Measurements from ENCODE around the gene MED8. TPM values are rescaled to one million over a fixed set of nuclear protein-coding genes. Genes with fewer than 3 reads are reported as not detected.

Gene MED8
- total RNA-seq, 1 donor from 2014 or later = 54.5 TPM

DNA sequence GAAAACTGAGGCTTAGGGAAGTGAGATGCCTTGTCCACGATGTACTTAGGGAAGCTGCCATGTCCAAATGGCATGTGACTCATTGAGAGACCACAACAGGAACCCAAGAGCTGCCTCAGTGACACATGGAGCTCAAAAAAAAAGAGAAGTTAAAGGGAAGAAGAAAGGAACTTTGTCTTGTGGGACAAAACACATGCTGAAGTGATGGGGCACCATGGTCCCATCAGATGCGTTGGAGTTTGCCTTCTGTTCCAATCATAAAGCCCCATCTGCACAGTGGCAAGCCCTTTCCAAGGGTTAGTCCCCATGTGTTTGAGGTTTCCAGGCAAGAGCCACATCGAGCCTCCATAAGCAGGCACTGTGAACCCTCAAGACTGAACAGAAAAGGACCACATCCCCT is 8.0 kb downstream of the MED8 start:
- Histone ChIP-seq H3K27ac (ENCODE audit: low read depth, low read length) (no peak overlapping the region), H2AFZ (ENCODE audit: low read depth, low read length) (no peak overlapping the region), H4K20me1 (ENCODE audit: insufficient read depth, low read length) (peaks cover 11% of the 10 kb centered on the region), H3K36me3 (ENCODE audit: insufficient read depth, low read length) (peaks cover 50% of the 10 kb centered on the region), H3K79me2 (ENCODE audit: insufficient read depth, low read length) (peaks cover 4% of the 10 kb centered on the region), H3K4me3 (ENCODE audit: insufficient read depth, low read depth, low read length) (no peak overlapping the region), H3K27me3 (ENCODE audit: insufficient read depth, low read length) (no peaks in the 10 kb centered on the region), H3K9me3 (ENCODE audit: insufficient read depth, low read depth, low read length) (no peaks in the 10 kb centered on the region), H3K4me2 (ENCODE audit: low read length) (no peak overlapping the region), H3K9ac (ENCODE audit: low read length) (no peak overlapping the region), H3K4me1 (ENCODE audit: insufficient read depth, low read length) (no peaks in the 10 kb centered on the region)
- TF ChIP-seq, protein P1, sequence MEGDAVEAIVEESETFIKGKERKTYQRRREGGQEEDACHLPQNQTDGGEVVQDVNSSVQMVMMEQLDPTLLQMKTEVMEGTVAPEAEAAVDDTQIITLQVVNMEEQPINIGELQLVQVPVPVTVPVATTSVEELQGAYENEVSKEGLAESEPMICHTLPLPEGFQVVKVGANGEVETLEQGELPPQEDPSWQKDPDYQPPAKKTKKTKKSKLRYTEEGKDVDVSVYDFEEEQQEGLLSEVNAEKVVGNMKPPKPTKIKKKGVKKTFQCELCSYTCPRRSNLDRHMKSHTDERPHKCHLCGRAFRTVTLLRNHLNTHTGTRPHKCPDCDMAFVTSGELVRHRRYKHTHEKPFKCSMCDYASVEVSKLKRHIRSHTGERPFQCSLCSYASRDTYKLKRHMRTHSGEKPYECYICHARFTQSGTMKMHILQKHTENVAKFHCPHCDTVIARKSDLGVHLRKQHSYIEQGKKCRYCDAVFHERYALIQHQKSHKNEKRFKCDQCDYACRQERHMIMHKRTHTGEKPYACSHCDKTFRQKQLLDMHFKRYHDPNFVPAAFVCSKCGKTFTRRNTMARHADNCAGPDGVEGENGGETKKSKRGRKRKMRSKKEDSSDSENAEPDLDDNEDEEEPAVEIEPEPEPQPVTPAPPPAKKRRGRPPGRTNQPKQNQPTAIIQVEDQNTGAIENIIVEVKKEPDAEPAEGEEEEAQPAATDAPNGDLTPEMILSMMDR (IDR thresholded peaks at IDR 0.05; ENCODE audit: insufficient read depth, low read depth, low read length) = no peak
- no peak for TF ChIP-seq EZH2 (IDR thresholded peaks at IDR 0.05; ENCODE audit: insufficient read depth, low read length)
- no peaks in the 10 kb centered on the region for H3K27me3 Mint-ChIP-seq (ENCODE audit: low read depth, unreplicated experiment)
- no peak for DNase-seq (ENCODE audit: low read depth)
- no peak for FAIRE-seq
- H3K36me3 Mint-ChIP-seq (ENCODE audit: low read depth, unreplicated experiment) = peaks cover 25% of the 10 kb centered on the region
- H3K4me3 Mint-ChIP-seq (ENCODE audit: unreplicated experiment) = no peak overlapping the region
- H3K9me3 Mint-ChIP-seq (ENCODE audit: unreplicated experiment) = no peaks in the 10 kb centered on the region
- no peak overlapping the region for H3K27ac Mint-ChIP-seq (ENCODE audit: unreplicated experiment)
- peaks cover 6% of the 10 kb centered on the region for H3K4me1 Mint-ChIP-seq (ENCODE audit: low read depth, unreplicated experiment)

DNA sequence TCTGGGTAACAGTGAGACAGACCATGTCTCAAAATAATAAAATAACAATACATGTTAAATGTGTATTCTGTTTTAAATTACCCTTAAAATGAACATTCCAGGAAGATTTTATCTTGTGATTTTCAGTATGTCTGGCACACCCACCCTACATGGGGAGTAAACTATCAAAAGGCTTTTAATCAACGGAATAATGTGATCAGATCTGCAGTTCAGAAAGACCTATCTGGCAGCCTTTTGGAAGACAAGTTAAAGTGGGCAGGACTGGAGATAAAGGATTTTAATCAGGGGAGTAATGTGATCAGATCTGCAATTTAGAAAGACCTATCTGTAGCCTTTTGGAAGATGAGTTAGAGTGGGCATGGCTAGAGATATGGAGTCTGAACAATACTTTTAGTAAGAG is 10.1 kb downstream of the MED8 start:
- Histone ChIP-seq H3K27me3 (ENCODE audit: insufficient read depth, low read length) (no peaks in the 10 kb centered on the region), H2AFZ (ENCODE audit: low read depth, low read length) (no peak overlapping the region), H3K79me2 (ENCODE audit: insufficient read depth, low read length) (no peaks in the 10 kb centered on the region), H3K4me1 (ENCODE audit: insufficient read depth, low read length) (no peaks in the 10 kb centered on the region), H3K36me3 (ENCODE audit: insufficient read depth, low read length) (peaks cover 29% of the 10 kb centered on the region), H3K4me2 (ENCODE audit: low read length) (no peak overlapping the region), H3K27ac (ENCODE audit: low read depth, low read length) (no peak overlapping the region), H3K4me3 (ENCODE audit: insufficient read depth, low read depth, low read length) (no peak overlapping the region), H4K20me1 (ENCODE audit: insufficient read depth, low read length) (no peaks in the 10 kb centered on the region), H3K9me3 (ENCODE audit: insufficient read depth, low read depth, low read length) (no peaks in the 10 kb centered on the region), H3K9ac (ENCODE audit: low read length) (no peak overlapping the region)
- peaks cover 6% of the 10 kb centered on the region for H3K4me1 Mint-ChIP-seq (ENCODE audit: low read depth, unreplicated experiment)
- DNase-seq (ENCODE audit: low read depth) = no peak
- no peak for FAIRE-seq
- no peaks in the 10 kb centered on the region for H3K9me3 Mint-ChIP-seq (ENCODE audit: unreplicated experiment)
- TF ChIP-seq EZH2 (IDR thresholded peaks at IDR 0.05; ENCODE audit: insufficient read depth, low read length) = no peak
- TF ChIP-seq, protein P1 (IDR thresholded peaks at IDR 0.05; ENCODE audit: insufficient read depth, low read depth, low read length) = no peak
- H3K27me3 Mint-ChIP-seq (ENCODE audit: low read depth, unreplicated experiment) = no peaks in the 10 kb centered on the region
- no peak overlapping the region for H3K27ac Mint-ChIP-seq (ENCODE audit: unreplicated experiment)
- H3K36me3 Mint-ChIP-seq (ENCODE audit: low read depth, unreplicated experiment) = peaks cover 16% of the 10 kb centered on the region
- H3K4me3 Mint-ChIP-seq (ENCODE audit: unreplicated experiment) = no peak overlapping the region

DNA sequence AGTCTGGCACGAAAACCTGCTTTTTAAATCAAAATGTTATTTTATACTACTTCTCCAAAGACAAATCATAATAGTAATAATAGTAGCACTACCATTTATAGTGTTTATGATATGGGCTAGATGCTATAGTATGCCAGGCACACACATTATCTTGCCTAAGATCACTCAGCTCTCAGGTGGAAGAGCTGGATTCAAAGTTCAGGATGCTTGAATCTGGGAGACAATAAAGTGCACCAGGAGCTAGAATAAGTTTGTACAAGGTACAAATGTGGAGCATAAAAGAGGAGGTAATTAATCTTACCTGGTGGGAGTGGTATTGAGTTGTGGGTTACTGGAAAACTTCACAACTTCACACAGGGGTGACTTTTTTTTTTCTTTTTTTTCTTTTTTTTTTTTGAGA is 11.8 kb downstream of the MED8 start:
- Mint-ChIP-seq H3K27me3 (ENCODE audit: low read depth, unreplicated experiment) (no peaks in the 10 kb centered on the region), H3K36me3 (ENCODE audit: low read depth, unreplicated experiment) (peaks cover 10% of the 10 kb centered on the region), H3K4me1 (ENCODE audit: low read depth, unreplicated experiment) (peaks cover 6% of the 10 kb centered on the region), H3K4me3 (ENCODE audit: unreplicated experiment) (no peak overlapping the region), H3K9me3 (ENCODE audit: unreplicated experiment) (no peaks in the 10 kb centered on the region), H3K27ac (ENCODE audit: unreplicated experiment) (no peak overlapping the region)
- H2AFZ ChIP-seq (ENCODE audit: low read depth, low read length) = no peak overlapping the region
- H3K4me3 ChIP-seq (ENCODE audit: insufficient read depth, low read depth, low read length) = no peak overlapping the region
- DNase-seq (ENCODE audit: low read depth) (no peak), FAIRE-seq (no peak)
- no peak overlapping the region for H3K9ac ChIP-seq (ENCODE audit: low read length)
- no peak overlapping the region for H3K27ac ChIP-seq (ENCODE audit: low read depth, low read length)
- peaks cover 13% of the 10 kb centered on the region for H3K36me3 ChIP-seq (ENCODE audit: insufficient read depth, low read length)
- H3K9me3 ChIP-seq (ENCODE audit: insufficient read depth, low read depth, low read length) = no peaks in the 10 kb centered on the region
- no peaks in the 10 kb centered on the region for H4K20me1 ChIP-seq (ENCODE audit: insufficient read depth, low read length)
- no peak overlapping the region for H3K4me2 ChIP-seq (ENCODE audit: low read length)
- no peaks in the 10 kb centered on the region for H3K79me2 ChIP-seq (ENCODE audit: insufficient read depth, low read length)
- TF ChIP-seq, protein P1 (IDR thresholded peaks at IDR 0.05; ENCODE audit: insufficient read depth, low read depth, low read length) = no peak
- TF ChIP-seq EZH2 (IDR thresholded peaks at IDR 0.05; ENCODE audit: insufficient read depth, low read length) = no peak
- no peaks in the 10 kb centered on the region for H3K27me3 ChIP-seq (ENCODE audit: insufficient read depth, low read length)
- peaks cover 11% of the 10 kb centered on the region for H3K4me1 ChIP-seq (ENCODE audit: insufficient read depth, low read length)

All from astrocyte (in vitro differentiated cells and primary cell).